Measurements from ENCODE around the gene IL21. TPM values are rescaled to one million over a fixed set of nuclear protein-coding genes. Genes with fewer than 3 reads are reported as not detected.

IL21 gene
- total and polyA plus RNA-seq, 2 of the 13 experiments (the other 11 are each of a cell fraction or from before 2014, with no cell fraction given) = not detected

DNA sequence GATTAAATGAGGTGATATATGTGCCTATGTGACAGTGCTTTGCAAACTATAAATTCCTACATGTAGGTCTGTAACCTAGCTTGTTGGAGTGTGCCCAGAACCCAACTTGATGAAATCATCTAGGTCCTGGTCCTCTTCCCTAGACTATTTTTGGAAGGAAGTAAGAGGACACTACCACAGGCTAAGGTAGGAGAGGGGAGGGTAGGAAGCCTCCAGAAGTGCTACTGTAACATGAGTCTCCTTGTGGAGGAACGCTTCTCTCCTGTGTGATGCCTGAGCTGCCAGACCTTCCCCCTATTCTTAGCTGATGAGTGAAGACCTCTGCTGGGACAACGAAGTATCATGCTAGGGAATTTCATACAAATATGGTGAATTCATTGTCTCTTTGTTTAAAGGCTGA is 41.8 kb upstream of the IL21 start:
- no peak for ATAC-seq

More for the DNA sequence above, 41.8 kb upstream of the IL21 start:
- intact Hi-C loops (cut with micrococcal nuclease; ENCODE audit: unreplicated experiment) = no loop called here
- DNase-seq (ENCODE audit: low spot score) (no peak), FAIRE-seq (no peak)
- no peaks in the 10 kb centered on the region for H3K9me3 ChIP-seq (ENCODE audit: low read length)
- WGBS (ENCODE audit: low lambda C conversion rate) = 0% methylated on average over 2 of the region's 2 CpGs
- in situ Hi-C loops (cut with HindIII; ENCODE audit: extremely low pct_ligation_motif_present, low pct_unique_long_range_greater_than_20kb) = no loop called here
- H3K27me3 ChIP-seq (ENCODE audit: control insufficient read depth in 1 of 2, insufficient read depth in 2 of 2, low read length in 2 of 2) = no peaks in the 10 kb centered on the region
- BruUV-seq (replicated peaks) = no TSS peak
- no peaks in the 10 kb centered on the region for H3K79me2 ChIP-seq (ENCODE audit: insufficient read depth, low read length)
- no peaks in the 10 kb centered on the region for H4K20me1 ChIP-seq (ENCODE audit: insufficient read depth, low read length)
- H3K36me3 ChIP-seq (replicated peaks in 1 of 2; ENCODE audit: control insufficient read depth in 1 of 2, insufficient read depth in 2 of 2, low read length in 2 of 2) = no peaks in the 10 kb centered on the region
- TF ChIP-seq ZNF501 (CRISPR knock-in tag; IDR thresholded peaks at IDR 0.05) (no peak), KAT8 (CRISPR knock-in tag; IDR thresholded peaks at IDR 0.05) (no peak), EP300 (IDR thresholded peaks at IDR 0.05; ENCODE audit: low read depth in 2 of 2, low read length in 2 of 2) (no peak), EP300 (CRISPR knock-in tag; IDR thresholded peaks at IDR 0.05; ENCODE audit: borderline replicate concordance) (no peak)
- TF ChIP-seq, protein P1, sequence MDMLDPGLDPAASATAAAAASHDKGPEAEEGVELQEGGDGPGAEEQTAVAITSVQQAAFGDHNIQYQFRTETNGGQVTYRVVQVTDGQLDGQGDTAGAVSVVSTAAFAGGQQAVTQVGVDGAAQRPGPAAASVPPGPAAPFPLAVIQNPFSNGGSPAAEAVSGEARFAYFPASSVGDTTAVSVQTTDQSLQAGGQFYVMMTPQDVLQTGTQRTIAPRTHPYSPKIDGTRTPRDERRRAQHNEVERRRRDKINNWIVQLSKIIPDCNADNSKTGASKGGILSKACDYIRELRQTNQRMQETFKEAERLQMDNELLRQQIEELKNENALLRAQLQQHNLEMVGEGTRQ (IDR thresholded peaks at IDR 0.05; ENCODE audit: low read depth, low read length) = no peak
- TF ChIP-seq, protein P1 (CRISPR knock-in tag; IDR thresholded peaks at IDR 0.05; ENCODE audit: borderline replicate concordance) = no peak
- TF ChIP-seq, protein P2, sequence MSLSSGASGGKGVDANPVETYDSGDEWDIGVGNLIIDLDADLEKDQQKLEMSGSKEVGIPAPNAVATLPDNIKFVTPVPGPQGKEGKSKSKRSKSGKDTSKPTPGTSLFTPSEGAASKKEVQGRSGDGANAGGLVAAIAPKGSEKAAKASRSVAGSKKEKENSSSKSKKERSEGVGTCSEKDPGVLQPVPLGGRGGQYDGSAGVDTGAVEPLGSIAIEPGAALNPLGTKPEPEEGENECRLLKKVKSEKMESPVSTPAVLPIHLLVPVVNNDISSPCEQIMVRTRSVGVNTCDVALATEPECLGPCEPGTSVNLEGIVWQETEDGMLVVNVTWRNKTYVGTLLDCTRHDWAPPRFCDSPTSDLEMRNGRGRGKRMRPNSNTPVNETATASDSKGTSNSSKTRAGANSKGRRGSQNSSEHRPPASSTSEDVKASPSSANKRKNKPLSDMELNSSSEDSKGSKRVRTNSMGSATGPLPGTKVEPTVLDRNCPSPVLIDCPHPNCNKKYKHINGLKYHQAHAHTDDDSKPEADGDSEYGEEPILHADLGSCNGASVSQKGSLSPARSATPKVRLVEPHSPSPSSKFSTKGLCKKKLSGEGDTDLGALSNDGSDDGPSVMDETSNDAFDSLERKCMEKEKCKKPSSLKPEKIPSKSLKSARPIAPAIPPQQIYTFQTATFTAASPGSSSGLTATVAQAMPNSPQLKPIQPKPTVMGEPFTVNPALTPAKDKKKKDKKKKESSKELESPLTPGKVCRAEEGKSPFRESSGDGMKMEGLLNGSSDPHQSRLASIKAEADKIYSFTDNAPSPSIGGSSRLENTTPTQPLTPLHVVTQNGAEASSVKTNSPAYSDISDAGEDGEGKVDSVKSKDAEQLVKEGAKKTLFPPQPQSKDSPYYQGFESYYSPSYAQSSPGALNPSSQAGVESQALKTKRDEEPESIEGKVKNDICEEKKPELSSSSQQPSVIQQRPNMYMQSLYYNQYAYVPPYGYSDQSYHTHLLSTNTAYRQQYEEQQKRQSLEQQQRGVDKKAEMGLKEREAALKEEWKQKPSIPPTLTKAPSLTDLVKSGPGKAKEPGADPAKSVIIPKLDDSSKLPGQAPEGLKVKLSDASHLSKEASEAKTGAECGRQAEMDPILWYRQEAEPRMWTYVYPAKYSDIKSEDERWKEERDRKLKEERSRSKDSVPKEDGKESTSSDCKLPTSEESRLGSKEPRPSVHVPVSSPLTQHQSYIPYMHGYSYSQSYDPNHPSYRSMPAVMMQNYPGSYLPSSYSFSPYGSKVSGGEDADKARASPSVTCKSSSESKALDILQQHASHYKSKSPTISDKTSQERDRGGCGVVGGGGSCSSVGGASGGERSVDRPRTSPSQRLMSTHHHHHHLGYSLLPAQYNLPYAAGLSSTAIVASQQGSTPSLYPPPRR (CRISPR knock-in tag; IDR thresholded peaks at IDR 0.05; ENCODE audit: borderline replicate concordance) = no peak
- H3K27ac ChIP-seq (ENCODE audit: extremely low read length, insufficient read depth, low read length) = no peak overlapping the region
- no peak overlapping the region for H3K4me2 ChIP-seq (ENCODE audit: low read depth, low read length)
- no peak overlapping the region for H2AFZ ChIP-seq (ENCODE audit: low read length)
- H3K4me3 ChIP-seq (replicated peaks in 1 of 3; ENCODE audit: insufficient read depth in 1 of 3, low read depth in 2 of 3, low read length in 3 of 3) = no peak overlapping the region
- POLR2A ChIA-PET = no interaction called here
- no peaks in the 10 kb centered on the region for H3K4me1 ChIP-seq (ENCODE audit: insufficient read depth, low read length)
- CTCF ChIA-PET (ENCODE audit: low intra/inter-chr PET ratio, low total read pairs) = no interaction called here
- H3K9ac ChIP-seq (ENCODE audit: insufficient read depth, low read depth, low read length) = no peak overlapping the region
